Gastrocnemius medialis (tissue), 4 donors: Measurements from ENCODE around the gene SUDS3. TPM values are rescaled to one million over a fixed set of nuclear protein-coding genes. Genes with fewer than 3 reads are reported as not detected.

Source experiments
- ATAC-seq, 2 donors: fragments of 150-250 bp; one replicate each; pipeline ENCODE4 v1.9.1; 2016
- DNase-seq, 2 donors: peaks; one replicate each; pipeline ENCODE4 v3.0.0-alpha.2; 2019
- H3K27ac ChIP-seq, 4 donors: fragments of 200-600 bp; sonication (generic); 1 replicate in 1 of 4; 2 replicates in 3 of 4; pipeline ENCODE4 v1.5.1; 2016 to 2018; ENCODE audit warnings: mild to moderate bottlenecking in 2 of 4, moderate library complexity in 1 of 4
- H3K27me3 ChIP-seq, 3 donors: fragments of 200-600 bp; sonication (generic) in 2 of 3; 1 replicate in 1 of 3; 2 replicates in 2 of 3; pipeline versions ENCODE4 v1.5.1 to v1.6.0; 2016 to 2019; ENCODE audit warnings: mild to moderate bottlenecking in 1 of 3, moderate library complexity in 1 of 3
- H3K36me3 ChIP-seq, 2 donors: fragments of 200-600 bp; sonication (generic) in 1 of 2; one replicate each; pipeline ENCODE4 v1.5.1; 2017 to 2018
- H3K4me1 ChIP-seq, 2 donors: fragments of 200-600 bp; sonication (generic) in 1 of 2; one replicate each; pipeline ENCODE4 v1.5.1; 2016 to 2017; ENCODE audit warnings: mild to moderate bottlenecking in 2 of 2
- H3K4me3 ChIP-seq, 4 donors: fragments of 200-600 bp; sonication (generic) in 3 of 4; 1 replicate in 1 of 4; 2 replicates in 3 of 4; pipeline ENCODE4 v1.5.1; 2016 to 2019; ENCODE audit warnings: mild to moderate bottlenecking in 2 of 4
- H3K9me3 ChIP-seq, 3 donors: fragments of 200-600 bp; sonication (generic) in 2 of 3; 1 replicate in 1 of 3; 2 replicates in 2 of 3; pipeline ENCODE4 v1.5.1; 2016 to 2019
- CTCF ChIP-seq, 5 experiments: fragments of 450-650 bp in 3 of 5; fragments of 200-600 bp in 2 of 5; sonication (generic) in 2 of 5; IDR thresholded peaks in 4 of 5; conservative IDR thresholded peaks in 1 of 5; 1 replicate in 4 of 5; 2 replicates in 1 of 5; pipeline ENCODE4 v1.5.1; 2016 to 2019; ENCODE audit warnings: antibody characterized with exemption in 5 of 5, mild to moderate bottlenecking in 3 of 5, moderate library complexity in 3 of 5
- POLR2A ChIP-seq, 2 donors: fragments of 450-650 bp; IDR thresholded peaks; one replicate each; pipeline ENCODE4 v1.6.1; 2017; ENCODE audit warnings: antibody characterized with exemption in 2 of 2, mild to moderate bottlenecking in 2 of 2, moderate library complexity in 2 of 2
- in situ Hi-C, 4 donors: fragments of 200-750 bp; cut with MboI; loops; one replicate each; pipeline versions ENCODE4 v1.15.0 to v1.8.0; 2017; ENCODE audit warnings: low sequenced_read_pairs in 4 of 4
- intact Hi-C: fragments of 100-400 bp; cut with DNase I; formaldehyde crosslinking; loops from one replicate; pipeline ENCODE4 v1.15.1; 2023; ENCODE audit warnings: low total_unique reads
- total RNA-seq, 4 donors: library from RNA; depleted of rRNA; stranded (reverse); fragments of >200 nt; gene quantifications; one replicate each; pipeline versions ENCODE4 v1.1.0 to v1.2.3, GENCODE V29; 2016

The SUDS3 gene
- total RNA-seq, 4 donors from 2014 or later = 17.0 to 33.2 (median 29.1) TPM

GRCh38 chr12:118427819-118428218, 51.5 kb downstream of the SUDS3 start:
- no peaks in the 10 kb centered on the region for H3K4me1 ChIP-seq
- in situ Hi-C loops (loop anchor here in 3 of 4 donors (25.0 kb wide), 2 partner anchors 184 to 609 kb away; no protein-coding TSS in a partner anchor), intact Hi-C loops (no loop called here)
- no peak for DNase-seq
- TF ChIP-seq CTCF (IDR thresholded peaks at IDR 0.05 in 4 of 5, conservative IDR thresholded peaks at IDR 0.05 in 1 of 5) (no peak), POLR2A (IDR thresholded peaks at IDR 0.05) (no peak)
- no peaks in the 10 kb centered on the region for H3K27me3 ChIP-seq
- H3K27ac ChIP-seq = no peak overlapping the region
- no peaks in the 10 kb centered on the region for H3K9me3 ChIP-seq
- H3K36me3 ChIP-seq = no peaks in the 10 kb centered on the region
- H3K4me3 ChIP-seq = no peak overlapping the region
- no peak for ATAC-seq

DNA sequence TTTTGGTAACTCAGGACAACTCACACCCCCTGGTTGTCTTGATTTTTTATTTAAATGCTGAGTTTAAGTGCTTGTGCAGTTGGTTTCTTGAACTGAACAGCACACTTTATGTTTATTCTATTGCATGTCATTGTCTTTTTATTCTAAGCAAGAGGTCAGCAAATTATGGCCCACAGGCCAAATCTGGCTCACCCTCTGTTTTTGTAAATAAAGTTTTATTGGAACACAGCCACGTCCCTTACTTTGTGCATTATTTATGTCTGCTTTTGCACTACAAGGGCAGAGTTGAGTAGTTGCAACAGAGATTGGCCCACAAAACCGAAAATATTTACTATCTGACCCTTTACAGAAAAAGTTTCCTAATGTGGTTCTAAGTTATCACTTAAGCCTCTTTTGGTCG, 52.3 kb downstream of the SUDS3 start:
- intact Hi-C loops = no loop called here
- H3K27ac ChIP-seq = no peak overlapping the region
- H3K4me3 ChIP-seq = no peak overlapping the region
- TF ChIP-seq CTCF (IDR thresholded peaks at IDR 0.05 in 4 of 5, conservative IDR thresholded peaks at IDR 0.05 in 1 of 5) (no peak), POLR2A (IDR thresholded peaks at IDR 0.05) (no peak)
- H3K9me3 ChIP-seq = no peaks in the 10 kb centered on the region
- H3K4me1 ChIP-seq = no peaks in the 10 kb centered on the region
- H3K27me3 ChIP-seq = no peaks in the 10 kb centered on the region
- in situ Hi-C loops = loop anchor here in 3 of 4 donors (25.0 kb wide), 2 partner anchors 184 to 609 kb away; no protein-coding TSS in a partner anchor
- DNase-seq = no peak
- no peaks in the 10 kb centered on the region for H3K36me3 ChIP-seq
- no peak for ATAC-seq

GRCh38 chr12:118429688-118430383, 53.5 kb downstream of the SUDS3 start:
- in situ Hi-C loops (loop anchor here in 3 of 4 donors (25.0 kb wide), 2 partner anchors 182 to 607 kb away; no protein-coding TSS in a partner anchor), intact Hi-C loops (no loop called here)
- no peaks in the 10 kb centered on the region for H3K9me3 ChIP-seq
- TF ChIP-seq CTCF (IDR thresholded peaks at IDR 0.05 in 4 of 5, conservative IDR thresholded peaks at IDR 0.05 in 1 of 5) (no peak), POLR2A (IDR thresholded peaks at IDR 0.05) (no peak)
- DNase-seq (no peak), ATAC-seq (no peak)
- no peaks in the 10 kb centered on the region for H3K27me3 ChIP-seq
- H3K27ac ChIP-seq = no peak overlapping the region
- no peaks in the 10 kb centered on the region for H3K36me3 ChIP-seq
- no peak overlapping the region for H3K4me3 ChIP-seq
- H3K4me1 ChIP-seq = no peaks in the 10 kb centered on the region

DNA sequence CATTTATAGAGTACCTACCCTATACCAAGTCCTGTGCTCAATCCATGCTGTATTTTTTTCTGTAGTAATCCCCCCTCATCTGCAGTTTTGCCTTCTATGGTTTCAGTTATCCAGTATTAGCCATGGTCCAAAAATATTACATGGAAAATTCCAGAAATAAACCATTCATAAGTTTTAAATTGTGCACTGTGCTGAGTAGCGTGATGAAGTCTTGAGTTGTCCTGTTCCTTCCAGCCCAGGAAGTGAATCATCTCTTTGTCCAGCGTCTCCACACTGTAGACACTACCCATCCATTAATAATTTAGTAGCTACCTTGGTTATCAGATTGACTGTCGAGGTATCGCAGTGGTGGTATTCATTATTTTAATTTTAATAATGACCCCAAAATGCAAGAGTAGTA, 54.2 kb downstream of the SUDS3 start:
- Histone ChIP-seq H3K4me3 (no peak overlapping the region), H3K27me3 (no peaks in the 10 kb centered on the region), H3K36me3 (no peaks in the 10 kb centered on the region), H3K27ac (no peak overlapping the region), H3K4me1 (no peaks in the 10 kb centered on the region), H3K9me3 (no peaks in the 10 kb centered on the region)
- DNase-seq (no peak), ATAC-seq (no peak)
- intact Hi-C loops (no loop called here), in situ Hi-C loops (loop anchor here in 3 of 4 donors (25.0 kb wide), 2 partner anchors 182 to 607 kb away; no protein-coding TSS in a partner anchor)
- no peak for TF ChIP-seq POLR2A (IDR thresholded peaks at IDR 0.05)
- TF ChIP-seq CTCF (IDR thresholded peaks at IDR 0.05 in 4 of 5, conservative IDR thresholded peaks at IDR 0.05 in 1 of 5) = no peak
